RWPE1 (cell line): ENCODE measurements around the gene ARID1B.

Experiments
- CTCF ChIA-PET: fragments of 350-600 bp; sonication (Branson Sonifier 250); formaldehyde crosslinking; extraction: SDS; loops from one replicate; lab custom pipeline; 2021; lab: Yijun Ruan, JAX
- POLR2A ChIA-PET: fragments of 400-600 bp; formaldehyde crosslinking; extraction: SDS; loops from one replicate; lab custom pipeline; 2020; ENCODE audit warnings: antibody characterized with exemption; ENCODE audit not compliant: low non-redundant PET; lab: Yijun Ruan, JAX
- DNase-seq: peaks from one replicate; pipeline ENCODE4 v3.0.0; 2012; ENCODE audit warnings: low spot score
- H3K27ac ChIP-seq: fragments of 450-650 bp; 2 replicates; pipeline ENCODE4 v1.5.1; 2017
- TF ChIP-seq, protein P1 (sequence below): fragments of 450-650 bp; conservative IDR thresholded peaks from 2 replicates; pipeline ENCODE4 v1.5.1; 2017; ENCODE audit warnings: low read depth, mild to moderate bottlenecking

ARID1B gene

DNA sequence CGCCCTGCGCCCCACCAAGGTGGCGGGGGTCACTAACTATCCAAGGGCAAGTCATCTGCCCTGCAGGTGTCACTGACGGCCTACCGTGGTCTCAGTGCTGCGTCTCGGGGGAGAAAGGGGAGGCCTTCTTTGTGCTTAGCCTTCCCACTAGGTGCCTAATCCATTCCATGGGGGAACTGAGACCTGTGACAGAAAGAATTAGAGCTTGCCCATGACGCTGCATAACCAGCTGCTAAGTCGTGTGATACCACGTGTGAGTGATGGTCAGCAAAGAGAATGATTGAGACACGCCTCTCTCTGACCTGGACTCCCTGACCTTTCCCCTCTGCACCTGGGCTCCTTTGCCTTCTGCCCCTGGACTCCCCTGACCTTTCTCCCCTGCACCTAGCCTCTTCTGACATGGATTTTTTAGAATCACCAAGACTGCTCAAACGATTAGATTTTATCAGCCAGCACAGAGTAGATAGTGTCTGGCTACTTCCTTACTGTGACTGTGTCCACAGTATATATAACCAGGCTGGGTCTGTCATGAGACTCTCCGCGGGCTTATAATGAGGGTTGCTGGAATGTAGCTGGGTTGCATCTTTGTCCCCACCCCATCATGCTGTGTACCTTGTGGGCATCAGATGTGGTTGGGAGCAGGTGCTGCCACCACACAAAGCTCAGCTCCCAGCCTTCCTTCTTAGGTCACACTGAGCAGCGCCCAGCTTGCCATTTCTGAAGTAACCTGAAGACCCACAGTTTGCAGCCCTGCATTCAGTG lies 405.5 kb downstream of the ARID1B start:
- peak overlapping the region; percentile 56 for H3K27ac ChIP-seq
- DNase-seq: no peak
- CTCF ChIA-PET: no interaction called here
- TF ChIP-seq, protein P1, sequence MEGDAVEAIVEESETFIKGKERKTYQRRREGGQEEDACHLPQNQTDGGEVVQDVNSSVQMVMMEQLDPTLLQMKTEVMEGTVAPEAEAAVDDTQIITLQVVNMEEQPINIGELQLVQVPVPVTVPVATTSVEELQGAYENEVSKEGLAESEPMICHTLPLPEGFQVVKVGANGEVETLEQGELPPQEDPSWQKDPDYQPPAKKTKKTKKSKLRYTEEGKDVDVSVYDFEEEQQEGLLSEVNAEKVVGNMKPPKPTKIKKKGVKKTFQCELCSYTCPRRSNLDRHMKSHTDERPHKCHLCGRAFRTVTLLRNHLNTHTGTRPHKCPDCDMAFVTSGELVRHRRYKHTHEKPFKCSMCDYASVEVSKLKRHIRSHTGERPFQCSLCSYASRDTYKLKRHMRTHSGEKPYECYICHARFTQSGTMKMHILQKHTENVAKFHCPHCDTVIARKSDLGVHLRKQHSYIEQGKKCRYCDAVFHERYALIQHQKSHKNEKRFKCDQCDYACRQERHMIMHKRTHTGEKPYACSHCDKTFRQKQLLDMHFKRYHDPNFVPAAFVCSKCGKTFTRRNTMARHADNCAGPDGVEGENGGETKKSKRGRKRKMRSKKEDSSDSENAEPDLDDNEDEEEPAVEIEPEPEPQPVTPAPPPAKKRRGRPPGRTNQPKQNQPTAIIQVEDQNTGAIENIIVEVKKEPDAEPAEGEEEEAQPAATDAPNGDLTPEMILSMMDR: no peak
- POLR2A ChIA-PET: no interaction called here

DNA sequence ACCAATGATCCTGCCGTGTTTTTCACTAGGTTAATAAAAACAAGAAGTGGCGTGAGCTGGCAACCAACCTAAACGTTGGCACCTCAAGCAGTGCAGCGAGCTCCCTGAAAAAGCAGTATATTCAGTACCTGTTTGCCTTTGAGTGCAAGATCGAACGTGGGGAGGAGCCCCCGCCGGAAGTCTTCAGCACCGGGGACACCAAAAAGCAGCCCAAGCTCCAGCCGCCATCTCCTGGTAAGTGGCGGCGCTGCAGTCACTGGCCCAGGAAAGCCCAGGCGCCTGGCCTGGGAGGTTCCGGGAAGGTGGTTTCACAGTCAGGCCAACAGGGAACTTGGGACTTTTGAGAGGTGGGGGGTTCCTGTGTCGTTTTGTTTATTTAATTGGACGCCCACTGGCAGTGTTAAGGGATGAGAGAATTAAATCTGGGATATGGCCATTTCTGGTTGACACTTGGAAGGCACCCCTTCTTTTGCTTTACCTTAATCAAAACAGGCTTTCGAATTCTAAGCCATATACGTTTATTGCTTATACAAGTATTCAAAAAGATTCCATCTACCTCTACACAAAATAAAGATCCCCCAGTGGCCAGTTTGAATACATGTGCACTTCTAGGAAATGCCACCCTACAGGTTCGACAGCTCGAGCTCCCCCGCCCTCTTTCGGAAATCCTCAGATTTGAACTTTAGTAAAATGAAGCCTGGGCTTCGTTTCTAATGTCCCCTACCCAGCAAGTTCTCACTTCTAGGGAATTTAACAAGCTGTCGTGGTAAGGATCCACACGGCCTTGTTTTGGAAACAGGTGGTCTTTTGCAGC lies 407.2 kb downstream of the ARID1B start:
- 0 out of 2 replicates have a peak overlapping the region, but pooled peaks have one; percentile 10 for H3K27ac ChIP-seq
- TF ChIP-seq, protein P1: peak; percentile 96
- CTCF ChIA-PET: interaction anchor here (0.6 to 1.1 kb wide), 11 partner anchors 8 to 1783 kb away, joined by 3 to 4 read pairs (median 3); no protein-coding TSS in a partner anchor
- POLR2A ChIA-PET: no interaction called here
- peak; percentile 74 for DNase-seq

DNA sequence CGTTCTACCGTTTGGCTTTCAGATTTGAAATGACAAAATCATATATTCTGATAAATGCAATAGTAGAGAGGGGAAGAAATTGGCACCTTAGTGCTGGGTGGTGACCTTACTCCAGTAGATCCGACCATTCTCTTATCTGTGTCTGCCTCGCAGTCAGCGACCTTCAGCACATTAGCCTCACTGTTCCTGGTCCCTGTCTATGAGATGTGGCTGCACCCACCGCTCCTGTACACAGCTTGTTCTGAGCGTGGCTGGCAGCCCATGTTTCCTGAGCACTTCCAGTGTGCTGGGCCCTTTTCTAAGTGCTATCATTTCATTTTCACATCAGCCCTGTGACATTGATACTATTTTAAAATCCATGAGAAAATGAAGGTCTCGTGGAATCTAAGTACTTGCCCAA lies 408.0 kb downstream of the ARID1B start:
- no peak for DNase-seq
- TF ChIP-seq, protein P1: no peak
- H3K27ac ChIP-seq: no peak overlapping the region
- ChIA-PET POLR2A (no interaction called here), CTCF (interaction anchor here (0.7 kb wide), 1 partner anchor 8 kb away, joined by 4 read pairs; no protein-coding TSS in a partner anchor)

DNA sequence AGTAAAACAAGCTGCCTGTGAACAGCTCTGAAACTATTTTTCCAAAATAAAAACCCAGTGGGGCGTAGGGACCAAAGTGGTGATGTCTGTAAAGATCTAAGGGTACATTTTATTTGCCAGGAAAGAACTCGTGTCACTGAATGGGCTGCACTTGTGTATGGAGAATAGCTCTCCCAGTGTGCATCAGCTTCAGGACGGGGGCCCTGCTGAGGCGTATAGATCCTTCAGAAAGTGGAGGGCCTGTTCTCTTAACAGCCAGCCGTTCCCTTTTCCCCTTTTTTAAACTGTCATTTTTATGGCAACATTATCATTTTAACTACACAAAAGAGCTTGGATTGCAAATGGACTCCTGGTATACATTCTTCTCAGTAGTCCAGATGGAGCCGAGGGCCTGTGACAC lies 408.8 kb downstream of the ARID1B start:
- ChIA-PET POLR2A (no interaction called here), CTCF (interaction anchor here (1.0 kb wide), 1 partner anchor 152 kb away, joined by 3 read pairs; no protein-coding TSS in a partner anchor)
- TF ChIP-seq, protein P1: no peak
- no peak for DNase-seq
- no peak overlapping the region for H3K27ac ChIP-seq

DNA sequence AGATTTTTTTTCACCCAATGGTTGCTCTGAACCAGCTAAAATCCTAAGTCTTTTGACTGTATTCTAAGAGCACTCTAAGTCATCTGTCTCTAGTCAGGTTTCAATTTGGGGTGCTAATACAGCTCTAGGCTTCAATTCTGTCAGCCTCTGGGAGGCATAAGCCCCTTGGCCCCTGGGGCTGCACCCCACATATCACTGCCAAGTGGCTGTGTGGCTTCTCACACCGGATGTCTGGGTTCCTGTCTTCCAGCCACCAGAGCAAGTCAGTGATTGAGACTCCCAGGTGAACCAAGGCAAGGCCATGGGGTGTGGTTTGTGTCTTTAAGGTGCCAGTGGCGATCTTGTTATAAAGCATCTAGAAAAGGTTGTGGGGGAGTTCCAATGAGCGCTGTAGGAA lies 409.6 kb downstream of the ARID1B start:
- ChIA-PET CTCF (interaction anchor here (0.6 to 1.0 kb wide), 2 partner anchors 152 to 657 kb away, joined by 3 to 4 read pairs; no protein-coding TSS in a partner anchor), POLR2A (no interaction called here)
- TF ChIP-seq, protein P1: no peak

More for the DNA sequence above, 409.6 kb downstream of the ARID1B start:
- no peak for DNase-seq
- no peak overlapping the region for H3K27ac ChIP-seq
